Stromal cell of bone marrow (primary cell): ENCODE data around the gene CAPRIN2.

ENCODE experiments used
- DNase-seq: peaks from one replicate; pipeline ENCODE4 v3.0.0-alpha.2; 2012; ENCODE audit warnings: low read depth

The CAPRIN2 gene

GRCh38 chr12:30761730-30762129 lies 7.0 kb upstream of the CAPRIN2 start:
- DNase-seq = no peak

GRCh38 chr12:30757316-30757715 lies 2.6 kb upstream of the CAPRIN2 start:
- DNase-seq = no peak

- DNase-seq = no peak
Observed at GRCh38 chr12:30756074-30756473, 1.3 kb upstream of the CAPRIN2 start.

GRCh38 chr12:30755395-30755762 lies 628 bp upstream of the CAPRIN2 start:
- no peak for DNase-seq

GRCh38 chr12:30754383-30754749 lies 385 bp downstream of the CAPRIN2 start:
- no peak for DNase-seq

- no peak for DNase-seq
Observed at GRCh38 chr12:30753751-30754382, 884 bp downstream of the CAPRIN2 start.

- DNase-seq = no peak
Observed at GRCh38 chr12:30753233-30753632, 1.5 kb downstream of the CAPRIN2 start.

- no peak for DNase-seq
Observed at GRCh38 chr12:30752255-30752654, 2.5 kb downstream of the CAPRIN2 start.

- DNase-seq = no peak
Observed at GRCh38 chr12:30748147-30748546, 6.6 kb downstream of the CAPRIN2 start.

- no peak for DNase-seq
Observed at GRCh38 chr12:30746190-30746589, 8.6 kb downstream of the CAPRIN2 start.

- no peak for DNase-seq
Observed at GRCh38 chr12:30744321-30744720, 10.4 kb downstream of the CAPRIN2 start.

GRCh38 chr12:30740274-30740673 lies 14.5 kb downstream of the CAPRIN2 start:
- DNase-seq = no peak

- no peak for DNase-seq
Observed at GRCh38 chr12:30739020-30739419, 15.7 kb downstream of the CAPRIN2 start.

- no peak for DNase-seq
Observed at GRCh38 chr12:30732954-30733637, 21.7 kb downstream of the CAPRIN2 start.

- DNase-seq = no peak
Observed at GRCh38 chr12:30730011-30730410, 24.7 kb downstream of the CAPRIN2 start.

GRCh38 chr12:30729547-30729946 lies 25.2 kb downstream of the CAPRIN2 start:
- no peak for DNase-seq

GRCh38 chr12:30726647-30727046 lies 28.1 kb downstream of the CAPRIN2 start:
- no peak for DNase-seq

GRCh38 chr12:30725739-30726138 lies 29.0 kb downstream of the CAPRIN2 start:
- DNase-seq = peak; percentile 64

- DNase-seq = peak; percentile 70
Observed at GRCh38 chr12:30719060-30719459, 35.7 kb downstream of the CAPRIN2 start.

- DNase-seq = no peak
Observed at GRCh38 chr12:30707613-30708342, 47.0 kb downstream of the CAPRIN2 start.

GRCh38 chr12:30706476-30706875 lies 48.3 kb downstream of the CAPRIN2 start:
- no peak for DNase-seq

- no peak for DNase-seq
Observed at GRCh38 chr12:30701056-30701455, 53.7 kb downstream of the CAPRIN2 start.

- DNase-seq = no peak
Observed at GRCh38 chr12:30700216-30700900, 54.4 kb downstream of the CAPRIN2 start.
